Activated CD8-positive, alpha-beta memory T cell treated with anti-CD3 and anti-CD28 coated beads, Interleukin-2, amount 50 U/mL, for 24 hours (primary cell): ENCODE measurements around the gene SP7.
"Not testable (repeated sequence)": the region's sequence is repeated elsewhere in the genome, so short reads cannot be mapped to it uniquely, and the experiment has no call there.

ENCODE experiments used
- DNase-seq: peaks from one replicate; pipeline ENCODE4 v3.0.0-alpha.2; 2020; ENCODE audit errors: extremely low read depth

SP7 gene

GRCh38 chr12:53320352-53321195, 15.6 kb downstream of the SP7 start:
- DNase-seq: no peak

DNA sequence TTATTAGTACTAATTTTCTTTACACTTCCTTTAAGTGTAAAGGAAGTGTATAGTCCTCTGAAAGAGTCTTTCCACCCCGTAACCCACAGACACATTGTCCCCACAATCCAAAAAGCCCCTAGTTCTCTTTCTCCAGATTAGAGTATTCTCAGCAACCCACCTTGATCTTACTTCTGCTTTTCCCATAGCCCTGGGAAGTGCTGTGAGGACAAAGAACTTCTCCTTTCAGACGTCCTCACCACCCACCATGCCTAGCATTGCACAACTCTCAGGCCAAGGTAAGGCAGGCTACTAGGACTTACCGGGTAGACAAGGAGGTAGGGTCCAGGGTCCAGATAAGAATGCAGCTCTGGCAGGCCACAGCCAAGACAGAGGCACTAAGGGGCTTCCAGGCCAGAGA, 22.2 kb downstream of the SP7 start:
- DNase-seq: no peak

GRCh38 chr12:53308276-53308675, 27.9 kb downstream of the SP7 start:
- DNase-seq: no peak

DNA sequence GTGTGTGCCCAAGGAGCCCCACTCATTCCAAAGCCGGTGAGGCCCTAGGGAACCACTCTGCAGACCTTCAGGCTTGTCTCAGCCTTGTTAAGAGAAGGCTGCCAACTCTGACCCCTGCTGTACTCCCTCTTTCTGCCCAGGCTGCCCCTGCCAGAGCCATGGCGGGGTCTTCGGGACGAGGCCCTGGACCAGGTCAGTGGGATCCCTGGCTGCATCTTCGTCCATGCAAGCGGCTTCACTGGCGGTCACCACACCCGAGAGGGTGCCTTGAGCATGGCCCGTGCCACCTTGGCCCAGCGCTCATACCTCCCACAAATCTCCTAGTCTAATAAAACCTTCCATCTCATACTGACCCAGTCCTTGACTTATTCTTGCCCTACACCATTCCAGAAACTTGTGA, 29.3 kb downstream of the SP7 start:
- DNase-seq: no peak

- no peak for DNase-seq
These were observed 33.3 kb downstream of the SP7 start for GRCh38 chr12:53302903-53303302.

GRCh38 chr12:53300187-53300586, 36.0 kb downstream of the SP7 start:
- no peak for DNase-seq

DNA sequence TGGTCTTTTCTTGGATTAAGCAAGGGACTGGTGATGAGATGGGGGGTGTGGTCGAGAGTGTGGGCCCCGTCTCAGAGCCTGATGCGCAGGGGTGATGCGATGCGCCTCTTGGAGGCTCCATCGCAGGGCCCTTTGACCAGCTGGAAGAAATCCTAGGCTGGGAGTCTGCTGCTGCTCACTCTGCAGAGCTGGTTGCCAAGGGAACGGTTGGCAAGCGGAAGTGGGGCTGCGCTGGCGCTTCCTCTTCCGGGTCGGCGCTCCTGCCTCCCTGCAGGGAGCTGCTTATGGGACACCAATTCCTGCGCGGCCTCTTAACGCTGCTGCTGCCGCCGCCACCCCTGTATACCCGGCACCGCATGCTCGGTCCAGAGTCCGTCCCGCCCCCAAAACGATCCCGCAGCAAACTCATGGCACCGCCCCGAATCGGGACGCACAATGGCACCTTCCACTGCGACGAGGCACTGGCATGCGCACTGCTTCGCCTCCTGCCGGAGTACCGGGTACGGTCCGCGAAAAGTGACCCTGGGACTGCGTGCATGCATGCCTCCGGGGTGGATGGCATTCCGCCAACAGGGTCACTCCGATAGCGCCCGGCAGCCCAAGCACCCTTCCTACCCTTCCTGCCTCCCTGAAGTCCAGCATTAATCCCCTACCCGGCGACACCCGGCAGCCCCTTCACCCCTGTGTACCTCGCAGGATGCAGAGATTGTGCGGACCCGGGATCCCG, 36.5 kb downstream of the SP7 start, which contains the start of gene MYG1:
Gene MYG1 (plus strand): TSS at position 242 of the 727 bp plus-strand sequence. CDS start 43 bp downstream, at position 285.
- peak; percentile 66 for DNase-seq

- DNase-seq: no peak
These were observed 37.1 kb downstream of the SP7 start for GRCh38 chr12:53299101-53299453.

- DNase-seq: no peak
These were observed 38.0 kb downstream of the SP7 start for GRCh38 chr12:53298164-53298563.

DNA sequence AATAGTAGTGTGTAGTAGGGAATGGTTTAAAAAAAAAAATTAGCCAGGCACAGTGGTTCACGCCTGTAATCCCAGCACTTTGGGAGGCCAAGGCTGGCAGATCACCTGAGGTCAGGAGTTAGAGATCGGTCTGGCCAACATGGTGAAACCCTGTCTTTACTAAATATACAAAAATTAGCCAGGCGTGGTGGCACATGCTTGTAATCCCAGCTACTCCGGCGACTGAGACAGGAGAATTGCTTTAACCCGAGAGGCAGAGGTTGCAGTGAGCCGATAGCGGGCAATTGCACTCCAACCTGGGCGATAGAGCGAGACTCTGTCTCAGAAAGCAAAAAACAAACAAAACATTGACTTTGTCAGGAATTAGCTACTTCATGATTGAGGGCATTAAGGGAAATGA, 39.0 kb downstream of the SP7 start:
- not testable (repeated sequence) for DNase-seq

- no peak for DNase-seq
These were observed 40.3 kb downstream of the SP7 start for GRCh38 chr12:53295891-53296219.

DNA sequence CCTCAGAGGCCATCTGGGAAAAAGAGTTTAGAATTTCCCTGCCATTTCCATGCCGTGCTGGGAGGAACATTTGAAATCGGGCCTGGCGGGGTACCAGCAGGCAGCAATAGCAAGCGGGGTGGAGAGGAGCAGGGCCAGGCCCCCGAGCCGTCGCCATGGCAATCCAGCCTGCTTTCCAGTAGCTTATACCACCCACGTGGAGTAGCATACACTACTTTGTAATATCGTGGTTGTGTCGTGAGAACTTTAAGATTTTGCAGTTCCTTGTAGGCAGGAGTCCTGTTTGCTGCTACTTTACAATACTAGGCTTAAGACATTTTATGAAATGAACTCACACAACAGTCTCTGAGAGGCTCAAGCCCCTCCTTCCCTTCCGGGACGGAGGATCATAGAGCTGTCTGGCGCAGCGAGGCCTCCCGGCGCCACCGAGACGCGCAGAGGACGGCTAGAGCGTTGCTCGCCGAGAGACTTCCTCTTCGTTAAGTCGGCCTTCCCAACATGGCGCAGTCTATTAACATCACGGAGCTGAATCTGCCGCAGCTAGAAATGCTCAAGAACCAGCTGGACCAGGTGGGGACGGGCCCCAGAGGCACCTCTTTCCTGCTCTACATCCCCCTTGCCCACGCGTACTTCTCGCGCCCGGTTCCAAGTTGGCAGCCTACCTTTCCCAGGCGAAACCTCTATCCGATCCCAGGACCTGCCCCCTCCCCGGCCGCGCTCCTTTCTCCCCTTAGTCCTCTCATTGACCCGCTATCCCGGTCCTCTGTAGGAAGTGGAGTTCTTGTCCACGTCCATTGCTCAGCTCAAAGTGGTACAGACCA, 40.9 kb downstream of the SP7 start, which contains the start of gene PFDN5:
Gene PFDN5 (plus strand): TSS at position 473 of the 821 bp plus-strand sequence. CDS start 26 bp downstream, at position 499.
- DNase-seq: peak; percentile 66

DNA sequence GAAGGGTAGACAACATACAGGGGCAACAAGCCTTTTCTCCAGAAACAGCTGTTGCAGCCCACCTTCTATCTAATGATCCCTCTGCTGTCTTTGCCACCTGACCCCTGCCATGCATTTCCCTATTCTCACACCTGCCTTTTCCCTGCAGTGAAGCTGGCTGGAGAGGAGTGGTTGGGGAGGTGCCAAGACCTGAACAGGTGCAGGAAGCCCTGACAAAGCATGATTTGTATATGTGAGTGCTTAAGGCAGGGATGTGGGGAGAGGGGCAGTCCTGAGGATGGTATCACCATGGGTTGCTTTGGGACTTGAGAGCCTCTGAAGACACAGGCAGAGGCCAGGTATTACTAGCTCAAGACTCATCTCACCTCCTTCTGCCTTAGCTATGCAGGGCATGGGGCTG, 43.7 kb downstream of the SP7 start:
- DNase-seq: no peak

- DNase-seq: no peak
These were observed 45.5 kb downstream of the SP7 start for GRCh38 chr12:53290661-53291060.

DNA sequence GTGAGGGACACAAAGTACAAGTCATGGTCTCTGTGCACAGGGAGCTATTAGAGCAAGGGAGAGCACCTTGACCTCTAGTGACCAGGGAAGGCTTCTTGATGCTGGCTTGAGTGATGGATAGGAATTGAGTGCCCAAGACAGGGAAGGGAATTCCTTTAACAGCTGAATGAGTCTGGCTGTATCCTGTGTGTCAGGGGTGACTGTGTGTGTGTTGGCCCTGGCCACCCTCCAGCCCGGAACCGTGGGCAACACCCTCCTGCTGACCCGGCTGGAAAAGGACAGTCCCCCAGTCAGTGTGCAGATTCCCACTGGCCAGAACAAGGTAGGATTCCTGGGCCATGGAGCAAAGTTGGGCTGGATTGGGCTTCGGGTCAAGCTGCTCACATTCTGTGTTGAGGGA, 46.3 kb downstream of the SP7 start:
- no peak for DNase-seq

DNA sequence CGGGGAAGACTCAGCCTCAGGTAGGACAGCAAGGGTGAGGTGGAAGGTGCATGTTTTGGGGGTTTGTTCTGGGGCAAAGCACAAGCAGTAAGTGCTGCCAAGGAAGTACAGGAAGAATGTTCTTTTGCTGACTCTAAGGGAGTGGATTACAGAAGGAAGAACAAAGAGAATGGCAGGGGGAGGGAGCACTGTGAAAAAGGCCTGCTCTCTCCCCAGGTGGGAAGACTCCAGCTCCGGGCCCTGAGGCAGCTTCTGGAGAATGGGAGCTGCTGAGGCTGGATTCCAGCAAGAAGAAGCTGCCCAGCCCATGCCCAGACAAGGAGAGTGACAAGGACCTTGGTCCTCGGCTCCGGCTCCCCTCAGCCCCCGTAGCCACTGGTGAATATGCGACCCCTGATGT, 47.8 kb downstream of the SP7 start:
- no peak for DNase-seq

- DNase-seq: peak; percentile 28
These were observed 48.4 kb downstream of the SP7 start for GRCh38 chr12:53287741-53288216.

DNA sequence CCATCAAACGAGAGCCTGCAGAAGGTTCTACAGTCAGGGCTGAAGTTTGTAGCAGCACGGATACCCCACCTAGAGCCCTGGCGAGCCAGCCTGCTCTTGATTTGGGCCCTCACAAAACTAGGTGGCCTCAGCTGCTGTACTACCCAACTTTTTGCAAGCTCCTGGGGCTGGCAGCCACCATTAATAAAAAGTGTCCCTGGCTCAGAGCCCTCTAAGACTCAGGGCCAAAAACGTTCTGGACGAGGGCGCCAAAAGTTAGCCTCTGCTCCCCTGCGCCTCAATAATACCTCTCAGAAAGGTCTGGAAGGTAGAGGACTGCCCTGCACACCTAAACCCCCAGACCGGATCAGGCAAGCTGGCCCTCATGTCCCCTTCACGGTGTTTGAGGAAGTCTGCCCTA, 49.7 kb downstream of the SP7 start:
- DNase-seq: no peak

- DNase-seq: no peak
These were observed 56.2 kb downstream of the SP7 start for GRCh38 chr12:53279888-53280498.

GRCh38 chr12:53279283-53279869, 56.8 kb downstream of the SP7 start:
- DNase-seq: no peak

DNA sequence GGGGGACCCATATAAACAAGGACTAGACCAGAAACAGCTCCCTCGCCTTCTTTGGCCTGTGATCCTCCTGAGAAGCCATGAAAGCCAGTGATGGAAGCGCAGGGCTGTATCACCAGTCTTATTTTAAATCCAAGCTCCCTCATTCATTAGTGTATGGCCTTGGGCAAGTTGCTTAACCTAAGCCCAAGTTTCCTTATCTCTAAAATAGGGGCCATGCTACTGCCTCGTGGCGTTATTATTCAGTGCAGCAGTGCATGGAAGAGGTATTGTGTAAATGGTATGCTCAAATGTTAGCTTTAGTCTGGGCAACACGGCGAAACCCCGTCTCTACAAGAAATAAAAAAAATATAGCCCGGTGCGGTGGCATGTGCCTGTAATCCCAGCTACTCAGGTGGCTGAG, 58.2 kb downstream of the SP7 start:
- DNase-seq: no peak
